Body of pancreas (tissue), 4 donors: ENCODE measurements around the gene TMEM229A.

Source experiments
- POLR2A ChIP-seq, 3 donors: fragments of 450-650 bp; IDR thresholded peaks; one replicate each; pipeline ENCODE4 v1.6.1; 2016; ENCODE audit warnings: antibody characterized with exemption in 3 of 3, mild to moderate bottlenecking in 2 of 3
- TF ChIP-seq, protein P1 (sequence below), 7 experiments: fragments of 450-650 bp in 4 of 7; fragments of 200-600 bp in 3 of 7; sonication (generic) in 3 of 7; IDR thresholded peaks; one replicate each; pipeline ENCODE4 v1.5.1; 2016 to 2019; ENCODE audit warnings: antibody characterized with exemption in 7 of 7

DNA sequence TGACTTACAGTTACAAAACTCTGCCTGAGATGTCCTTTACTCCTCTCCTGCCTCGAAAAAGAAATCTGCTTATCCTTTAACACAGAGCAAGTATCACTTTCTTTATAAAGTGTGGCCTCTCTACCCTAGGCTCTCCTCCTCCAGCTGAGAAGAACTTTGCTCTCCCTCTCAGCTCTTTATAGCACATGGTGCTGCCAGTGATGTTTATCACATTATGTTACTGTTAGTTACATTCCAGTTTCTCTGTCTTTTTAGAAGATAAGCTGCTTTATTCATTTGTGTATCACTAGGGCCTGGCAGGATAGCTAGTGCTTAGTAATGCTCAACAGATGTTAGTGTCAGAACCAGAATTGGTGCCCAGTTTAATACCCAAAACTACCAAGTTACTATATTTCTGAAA lies 41.1 kb upstream of the TMEM229A start:
- TF ChIP-seq, protein P1, sequence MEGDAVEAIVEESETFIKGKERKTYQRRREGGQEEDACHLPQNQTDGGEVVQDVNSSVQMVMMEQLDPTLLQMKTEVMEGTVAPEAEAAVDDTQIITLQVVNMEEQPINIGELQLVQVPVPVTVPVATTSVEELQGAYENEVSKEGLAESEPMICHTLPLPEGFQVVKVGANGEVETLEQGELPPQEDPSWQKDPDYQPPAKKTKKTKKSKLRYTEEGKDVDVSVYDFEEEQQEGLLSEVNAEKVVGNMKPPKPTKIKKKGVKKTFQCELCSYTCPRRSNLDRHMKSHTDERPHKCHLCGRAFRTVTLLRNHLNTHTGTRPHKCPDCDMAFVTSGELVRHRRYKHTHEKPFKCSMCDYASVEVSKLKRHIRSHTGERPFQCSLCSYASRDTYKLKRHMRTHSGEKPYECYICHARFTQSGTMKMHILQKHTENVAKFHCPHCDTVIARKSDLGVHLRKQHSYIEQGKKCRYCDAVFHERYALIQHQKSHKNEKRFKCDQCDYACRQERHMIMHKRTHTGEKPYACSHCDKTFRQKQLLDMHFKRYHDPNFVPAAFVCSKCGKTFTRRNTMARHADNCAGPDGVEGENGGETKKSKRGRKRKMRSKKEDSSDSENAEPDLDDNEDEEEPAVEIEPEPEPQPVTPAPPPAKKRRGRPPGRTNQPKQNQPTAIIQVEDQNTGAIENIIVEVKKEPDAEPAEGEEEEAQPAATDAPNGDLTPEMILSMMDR (IDR thresholded peaks at IDR 0.05): no peak
- no peak for TF ChIP-seq POLR2A (IDR thresholded peaks at IDR 0.05)
